ENCODE results near the gene ZCCHC24. TPM values are rescaled to one million over a fixed set of nuclear protein-coding genes. Genes with fewer than 3 reads are reported as not detected.

Gene ZCCHC24
- total RNA-seq, 1 donor from 2014 or later = 1.3 TPM

DNA sequence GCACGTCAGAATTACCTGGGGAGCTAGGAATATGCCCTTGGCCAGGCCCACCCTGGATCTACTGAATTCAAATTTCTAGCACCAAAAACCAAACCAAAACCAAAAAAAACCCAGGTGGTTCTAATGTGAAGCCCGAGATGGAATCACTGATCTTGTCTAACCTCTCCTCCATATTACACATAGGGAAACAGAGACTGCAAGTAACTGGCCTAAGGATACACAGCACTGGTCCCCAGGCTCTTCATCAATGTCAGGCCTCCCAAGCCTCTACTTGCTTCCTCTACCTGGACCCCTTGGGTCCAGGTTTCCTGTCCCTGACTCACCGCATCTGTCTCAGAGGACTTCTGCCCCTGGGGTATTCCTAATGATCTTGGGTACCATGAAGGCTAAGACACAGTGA lies 30.7 kb downstream of the ZCCHC24 start:
- DNase-seq (no peak), ATAC-seq (ENCODE audit: low read depth) (no peak)
- CTCF ChIA-PET = interaction anchor here (1.1 kb wide), 1 partner anchor 40 kb away, joined by 5 read pairs; no protein-coding TSS in a partner anchor
- POLR2A ChIA-PET = no interaction called here
- no peaks in the 10 kb centered on the region for H3K36me3 Mint-ChIP-seq (ENCODE audit: low read depth)
- H3K4me3 Mint-ChIP-seq = no peak overlapping the region
- intact Hi-C loops (cut with micrococcal nuclease) = no loop called here
- no peaks in the 10 kb centered on the region for H3K27me3 Mint-ChIP-seq
- TF ChIP-seq, protein P1, sequence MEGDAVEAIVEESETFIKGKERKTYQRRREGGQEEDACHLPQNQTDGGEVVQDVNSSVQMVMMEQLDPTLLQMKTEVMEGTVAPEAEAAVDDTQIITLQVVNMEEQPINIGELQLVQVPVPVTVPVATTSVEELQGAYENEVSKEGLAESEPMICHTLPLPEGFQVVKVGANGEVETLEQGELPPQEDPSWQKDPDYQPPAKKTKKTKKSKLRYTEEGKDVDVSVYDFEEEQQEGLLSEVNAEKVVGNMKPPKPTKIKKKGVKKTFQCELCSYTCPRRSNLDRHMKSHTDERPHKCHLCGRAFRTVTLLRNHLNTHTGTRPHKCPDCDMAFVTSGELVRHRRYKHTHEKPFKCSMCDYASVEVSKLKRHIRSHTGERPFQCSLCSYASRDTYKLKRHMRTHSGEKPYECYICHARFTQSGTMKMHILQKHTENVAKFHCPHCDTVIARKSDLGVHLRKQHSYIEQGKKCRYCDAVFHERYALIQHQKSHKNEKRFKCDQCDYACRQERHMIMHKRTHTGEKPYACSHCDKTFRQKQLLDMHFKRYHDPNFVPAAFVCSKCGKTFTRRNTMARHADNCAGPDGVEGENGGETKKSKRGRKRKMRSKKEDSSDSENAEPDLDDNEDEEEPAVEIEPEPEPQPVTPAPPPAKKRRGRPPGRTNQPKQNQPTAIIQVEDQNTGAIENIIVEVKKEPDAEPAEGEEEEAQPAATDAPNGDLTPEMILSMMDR (IDR thresholded peaks at IDR 0.05) = no peak
- no peak overlapping the region for H3K27ac Mint-ChIP-seq
- no peaks in the 10 kb centered on the region for H3K9me3 Mint-ChIP-seq
- H3K4me1 Mint-ChIP-seq = peaks cover 8% of the 10 kb centered on the region

DNA sequence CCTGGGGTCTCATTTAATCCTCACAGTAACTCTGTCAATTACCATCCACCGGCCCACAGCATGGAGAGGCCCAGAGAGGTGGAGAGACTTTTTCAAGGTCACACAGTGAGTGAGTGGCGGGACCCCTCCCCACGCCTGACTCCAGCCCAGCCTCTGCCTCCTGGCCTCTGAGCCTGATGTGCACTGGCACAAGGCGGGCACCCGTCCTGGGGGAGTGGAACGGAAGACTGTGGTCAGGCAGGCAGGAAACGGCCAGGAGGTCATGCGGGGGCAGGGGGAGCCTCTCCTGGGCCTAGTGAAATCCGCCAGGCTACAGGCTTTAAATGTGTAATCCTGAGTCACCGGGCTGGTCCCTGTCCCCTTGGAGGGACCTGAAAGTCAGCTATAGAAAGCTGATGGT lies 32.2 kb downstream of the ZCCHC24 start:
- POLR2A ChIA-PET = no interaction called here
- Mint-ChIP-seq H3K36me3 (ENCODE audit: low read depth) (no peaks in the 10 kb centered on the region), H3K27me3 (no peaks in the 10 kb centered on the region), H3K9me3 (no peaks in the 10 kb centered on the region), H3K27ac (no peak overlapping the region), H3K4me1 (peaks cover 7% of the 10 kb centered on the region), H3K4me3 (no peak overlapping the region)
- DNase-seq = no peak
- intact Hi-C loops (cut with micrococcal nuclease) = no loop called here
- no peak for ATAC-seq (ENCODE audit: low read depth)
- TF ChIP-seq, protein P1 (IDR thresholded peaks at IDR 0.05) = no peak
- CTCF ChIA-PET = no interaction called here

DNA sequence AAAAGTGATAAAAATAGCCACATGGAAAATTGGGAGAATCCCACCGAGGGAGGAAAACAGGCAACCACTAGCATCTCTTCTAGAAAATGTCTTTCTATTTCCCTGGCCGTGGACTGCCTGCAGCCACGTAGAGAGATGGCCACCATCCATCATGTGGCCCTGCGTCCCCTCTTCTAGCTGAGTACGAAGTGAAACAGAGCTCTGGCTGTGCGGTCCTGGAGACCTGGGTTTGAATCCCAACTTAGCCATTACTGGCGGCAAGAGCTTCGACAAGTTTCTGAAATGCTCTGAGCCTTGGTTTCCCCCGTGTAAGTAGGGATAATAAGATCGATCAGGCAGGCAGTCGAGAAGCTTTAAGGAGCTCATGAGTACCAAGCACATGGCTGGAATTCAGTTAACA lies 32.9 kb downstream of the ZCCHC24 start:
- intact Hi-C loops (cut with micrococcal nuclease) = no loop called here
- no peaks in the 10 kb centered on the region for H3K9me3 Mint-ChIP-seq
- H3K27me3 Mint-ChIP-seq = no peaks in the 10 kb centered on the region
- ChIA-PET POLR2A (no interaction called here), CTCF (no interaction called here)
- no peak overlapping the region for H3K27ac Mint-ChIP-seq
- TF ChIP-seq, protein P1 (IDR thresholded peaks at IDR 0.05) = no peak
- no peak for ATAC-seq (ENCODE audit: low read depth)
- no peak for DNase-seq
- H3K4me3 Mint-ChIP-seq = no peak overlapping the region
- H3K36me3 Mint-ChIP-seq (ENCODE audit: low read depth) = no peaks in the 10 kb centered on the region
- peaks cover 7% of the 10 kb centered on the region for H3K4me1 Mint-ChIP-seq

DNA sequence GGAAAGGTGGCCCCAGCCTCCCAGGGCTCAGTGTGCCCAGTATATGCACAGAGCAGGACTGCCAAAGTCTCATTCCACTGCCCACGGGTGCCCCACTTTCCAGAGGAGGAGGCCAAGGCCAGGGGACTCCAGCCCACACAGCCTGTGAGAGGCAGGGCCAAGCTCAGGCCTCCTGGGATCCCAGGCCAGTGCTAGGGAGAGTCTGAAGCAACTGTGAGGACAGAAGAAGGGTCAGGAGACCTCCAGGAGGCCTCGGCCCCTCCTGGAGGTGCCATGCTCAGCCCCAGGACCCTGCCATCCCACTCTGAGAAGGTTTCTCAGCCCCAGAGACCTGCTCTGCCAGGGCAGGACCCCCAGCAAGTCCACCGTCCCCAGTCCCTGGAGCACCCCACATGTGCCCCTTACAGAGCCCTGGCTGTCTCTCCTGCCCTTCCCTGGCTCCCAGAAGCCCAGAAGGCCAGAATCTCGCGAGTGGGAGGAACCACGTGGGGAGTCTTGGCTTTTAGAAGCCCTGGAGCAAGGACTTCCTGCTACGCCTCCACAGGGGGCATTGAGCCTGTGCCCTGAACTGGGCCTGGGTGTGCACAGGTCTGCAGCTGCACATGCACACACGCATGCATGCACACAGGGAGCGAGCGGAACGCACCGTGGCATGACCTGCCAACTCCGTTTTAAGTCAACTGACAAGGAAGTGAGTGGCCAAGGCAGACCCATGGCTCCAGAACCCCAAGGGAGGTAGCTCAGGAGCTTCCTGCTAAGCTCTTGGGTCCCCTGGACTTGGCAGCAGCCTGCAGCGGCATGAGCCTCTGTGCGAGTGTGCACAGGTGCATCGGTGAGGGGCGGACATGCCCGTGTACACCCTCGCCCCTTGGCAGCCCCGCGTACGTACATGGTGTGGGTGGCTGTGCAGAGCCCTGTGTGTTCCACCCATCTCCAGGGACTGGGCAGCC lies 33.6 kb downstream of the ZCCHC24 start:
- TF ChIP-seq, protein P1 (IDR thresholded peaks at IDR 0.05) = no peak

DNA sequence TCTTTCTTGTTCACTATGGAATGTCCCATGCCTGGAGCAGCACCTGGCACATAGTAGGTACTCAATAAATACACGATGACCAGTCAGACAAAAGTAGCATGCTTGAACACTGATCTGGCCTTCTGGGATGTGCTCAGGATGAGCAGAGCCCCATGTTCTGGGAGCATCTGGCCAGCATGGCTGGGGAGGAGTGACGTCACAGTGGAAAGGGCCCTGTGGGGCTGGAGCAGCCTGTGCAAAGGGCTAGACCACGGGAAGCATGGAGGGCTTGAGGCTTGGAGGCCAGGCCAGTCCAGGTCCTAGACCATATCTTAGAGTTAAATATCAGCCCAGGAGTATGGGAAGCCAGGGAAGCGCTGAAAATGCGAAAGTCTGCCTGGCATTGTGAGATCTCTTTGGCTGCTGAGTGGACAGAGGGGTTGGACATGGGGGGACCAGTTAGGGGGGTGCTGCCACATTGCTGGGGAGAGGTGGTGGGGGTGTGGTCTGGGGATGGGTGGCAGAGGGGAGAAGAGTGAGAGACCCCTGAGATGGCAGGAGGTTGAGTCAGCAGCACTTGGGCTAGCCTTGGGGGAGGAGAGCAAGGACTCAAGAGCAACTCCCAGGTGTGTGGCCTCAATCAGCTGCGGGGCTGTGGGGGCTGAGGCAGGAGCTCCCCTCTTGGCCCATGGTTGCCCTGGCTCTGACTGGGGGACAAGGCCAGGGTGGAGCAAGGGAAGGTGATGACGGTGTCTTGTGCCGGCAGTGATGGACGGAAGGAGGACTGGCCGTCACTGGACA lies 34.9 kb downstream of the ZCCHC24 start:
- Mint-ChIP-seq H3K27ac (no peak overlapping the region), H3K9me3 (no peaks in the 10 kb centered on the region), H3K4me3 (no peak overlapping the region), H3K4me1 (peaks cover 7% of the 10 kb centered on the region), H3K36me3 (ENCODE audit: low read depth) (no peaks in the 10 kb centered on the region), H3K27me3 (no peaks in the 10 kb centered on the region)
- POLR2A ChIA-PET = no interaction called here
- CTCF ChIA-PET = no interaction called here
- no peak for ATAC-seq (ENCODE audit: low read depth)
- intact Hi-C loops (cut with micrococcal nuclease) = no loop called here
- DNase-seq = no peak
- TF ChIP-seq, protein P1 (IDR thresholded peaks at IDR 0.05) = no peak

More for the DNA sequence above, 33.6 kb downstream of the ZCCHC24 start:
- no peaks in the 10 kb centered on the region for H3K27me3 Mint-ChIP-seq
- H3K36me3 Mint-ChIP-seq (ENCODE audit: low read depth) = no peaks in the 10 kb centered on the region
- no peak overlapping the region for H3K27ac Mint-ChIP-seq
- ATAC-seq (ENCODE audit: low read depth) (no peak), DNase-seq (no peak)
- H3K9me3 Mint-ChIP-seq = no peaks in the 10 kb centered on the region
- H3K4me3 Mint-ChIP-seq = no peak overlapping the region
- ChIA-PET CTCF (no interaction called here), POLR2A (no interaction called here)
- H3K4me1 Mint-ChIP-seq = peaks cover 7% of the 10 kb centered on the region
- intact Hi-C loops (cut with micrococcal nuclease) = no loop called here
